Measurements from ENCODE around the gene LRRC45.

LRRC45 gene

GRCh38 chr17:82065638-82066303 is 42.7 kb downstream of the LRRC45 start, which contains the start of gene DUS1L:
Gene DUS1L (minus strand): TSS chr17:82065804. CDS start chr17:82065059, 745 bp downstream.
- DNase-seq, result peak; percentile 22

- no peak for DNase-seq
Observed at GRCh38 chr17:82070611-82071010, 47.5 kb downstream of the LRRC45 start.

- DNase-seq, result no peak
Observed at GRCh38 chr17:82072827-82073226, 49.7 kb downstream of the LRRC45 start.

GRCh38 chr17:82073446-82073845 is 50.3 kb downstream of the LRRC45 start:
- DNase-seq, result no peak

- no peak for DNase-seq
Observed at GRCh38 chr17:82076018-82076784, 53.1 kb downstream of the LRRC45 start.

- no peak for DNase-seq
Observed at GRCh38 chr17:82076785-82077591, 53.9 kb downstream of the LRRC45 start.

GRCh38 chr17:82077617-82078358 is 54.7 kb downstream of the LRRC45 start:
- no peak for DNase-seq

- DNase-seq, result no peak
Observed at GRCh38 chr17:82078433-82078832, 55.3 kb downstream of the LRRC45 start.

GRCh38 chr17:82079001-82079677 is 56.0 kb downstream of the LRRC45 start:
- DNase-seq, result no peak

- no peak for DNase-seq
Observed at GRCh38 chr17:82080048-82080788, 57.1 kb downstream of the LRRC45 start.

Measured in NCI-H510A (cell line).